ENCODE measurements around the gene TASOR2. TPM values are rescaled to one million over a fixed set of nuclear protein-coding genes. Genes with fewer than 3 reads are reported as not detected.

The TASOR2 gene
- total and polyA plus RNA-seq, 2 donors (not counting 3 experiments of a cell fraction or from before 2014, with no cell fraction given) = 13.6 to 49.9 TPM

GRCh38 chr10:5639066-5639465 lies 45.6 kb upstream of the TASOR2 start:
- no peak overlapping the region for H3K27ac ChIP-seq (ENCODE audit: insufficient read depth, low read depth, low read length)
- H3K4me3 ChIP-seq (replicated peaks in 1 of 3; ENCODE audit: insufficient read depth in 1 of 3, low read depth in 1 of 3, low read length in 3 of 3) = no peak overlapping the region
- BruUV-seq (replicated peaks) = no TSS peak
- intact Hi-C loops (cut with micrococcal nuclease) = no loop called here
- CTCF ChIA-PET = no interaction called here
- DNase-seq (ENCODE audit: low read depth, low spot score) = no peak
- no peaks in the 10 kb centered on the region for H3K9me3 ChIP-seq (replicated peaks; ENCODE audit: control insufficient read depth, insufficient read depth, low read length)
- TF ChIP-seq GATA2 (IDR thresholded peaks at IDR 0.05; ENCODE audit: insufficient read depth, insufficient read length, low read depth, low read length) = no peak
- TF ChIP-seq MYC (IDR thresholded peaks at IDR 0.05; ENCODE audit: low read depth, low read length) = no peak
- TF ChIP-seq EZH2 (IDR thresholded peaks at IDR 0.05; ENCODE audit: borderline replicate concordance, low read depth, low read length, severe bottlenecking) = no peak
- TF ChIP-seq POLR2AphosphoS5 (IDR thresholded peaks at IDR 0.05; ENCODE audit: insufficient read depth, low read depth, low read length) = no peak
- no peak for TF ChIP-seq CTCF (IDR thresholded peaks at IDR 0.05; ENCODE audit: extremely low read depth in 1 of 2, insufficient read depth in 1 of 2, low read depth in 1 of 2, low read length in 2 of 2)
- TF ChIP-seq JUN (IDR thresholded peaks at IDR 0.05; ENCODE audit: borderline replicate concordance, insufficient read depth, insufficient read length, low read depth) = no peak
- no peak for TF ChIP-seq POLR2A (IDR thresholded peaks at IDR 0.05; ENCODE audit: low read depth, low read length)
- no peak for TF ChIP-seq FOS (IDR thresholded peaks at IDR 0.05; ENCODE audit: borderline replicate concordance, insufficient read depth, low read length)
- no peak for TF ChIP-seq MAX (IDR thresholded peaks at IDR 0.05; ENCODE audit: insufficient read depth, insufficient read length)
- H3K9ac ChIP-seq (replicated peaks; ENCODE audit: extremely low read depth, insufficient read depth, low read length) = no peak overlapping the region
- H3K36me3 ChIP-seq (ENCODE audit: control insufficient read depth in 2 of 2, extremely low read depth in 1 of 2, insufficient read depth in 2 of 2, low read length in 2 of 2) = peaks cover 0 to 12% of the 10 kb centered on the region in 2 experiments
- no peaks in the 10 kb centered on the region for H3K4me1 ChIP-seq (ENCODE audit: control insufficient read depth, extremely low read depth, insufficient read depth, low read length)
- H4K20me1 ChIP-seq (replicated peaks; ENCODE audit: control insufficient read depth, extremely low read depth, insufficient read depth, low read length) = no peaks in the 10 kb centered on the region
- peaks cover 0 to 2% of the 10 kb centered on the region in 2 experiments for H3K27me3 ChIP-seq (ENCODE audit: control insufficient read depth in 2 of 2, insufficient read depth in 2 of 2, low read length in 2 of 2)
- H3K9me1 ChIP-seq (replicated peaks; ENCODE audit: control insufficient read depth, extremely low read depth, insufficient read depth, low read length) = no peaks in the 10 kb centered on the region
- dilution Hi-C loops (cut with MboI; ENCODE audit: extremely low pct_ligation_motif_present, low sequenced_read_pairs) = no loop called here
- FAIRE-seq = no peak
- no peaks in the 10 kb centered on the region for H3K79me2 ChIP-seq (ENCODE audit: control insufficient read depth, insufficient read depth, low read length)
- POLR2A ChIA-PET = no interaction called here
- no peak overlapping the region for H3K4me2 ChIP-seq (ENCODE audit: insufficient read depth, low read length)
- no peak overlapping the region for H2AFZ ChIP-seq (ENCODE audit: low read depth, low read length)
